NCI-H2171 treated with DMSO at 0.1 percent for 48 hours (cell line): Measurements from ENCODE around the gene NDUFV3.
A peak's percentile ranks its signal among the peaks of the same experiment; 100 is the strongest.
"Not testable (repeated sequence)": the region's sequence is repeated elsewhere in the genome, so short reads cannot be mapped to it uniquely, and the experiment has no call there.

Experiments
- DNase-seq: peaks from one replicate; lab custom pipeline; 2025; lab: John Stamatoyannopoulos, UW

The NDUFV3 gene

GRCh38 chr21:42892931-42893755, at the start of gene NDUFV3:
TSS of gene NDUFV3 (plus strand) at chr21:42893309. CDS start at chr21:42893334, 25 bp downstream.
- peak; percentile 98 for DNase-seq

- DNase-seq: no peak
Observed at GRCh38 chr21:42844411-42845113, 48.5 kb upstream of the NDUFV3 start.

GRCh38 chr21:42845296-42845965, 47.7 kb upstream of the NDUFV3 start:
- DNase-seq: no peak

GRCh38 chr21:42846221-42846620, 46.9 kb upstream of the NDUFV3 start:
- no peak for DNase-seq

GRCh38 chr21:42847051-42847707, 45.9 kb upstream of the NDUFV3 start:
- DNase-seq: no peak

GRCh38 chr21:42847726-42848125, 45.4 kb upstream of the NDUFV3 start:
- no peak for DNase-seq

GRCh38 chr21:42848144-42848931, 44.8 kb upstream of the NDUFV3 start:
- not testable (repeated sequence) for DNase-seq

- DNase-seq: peak; percentile 13
Observed at GRCh38 chr21:42848932-42849758, 44.0 kb upstream of the NDUFV3 start.

GRCh38 chr21:42849759-42850412, 43.2 kb upstream of the NDUFV3 start:
- DNase-seq: no peak

- DNase-seq: no peak
Observed at GRCh38 chr21:42850463-42850862, 42.6 kb upstream of the NDUFV3 start.

- DNase-seq: no peak
Observed at GRCh38 chr21:42850866-42851391, 42.2 kb upstream of the NDUFV3 start.

GRCh38 chr21:42851812-42852665, 41.1 kb upstream of the NDUFV3 start:
- DNase-seq: no peak

- DNase-seq: no peak
Observed at GRCh38 chr21:42852925-42853570, 40.1 kb upstream of the NDUFV3 start.

- DNase-seq: no peak
Observed at GRCh38 chr21:42853621-42854020, 39.5 kb upstream of the NDUFV3 start.

- DNase-seq: no peak
Observed at GRCh38 chr21:42854246-42855010, 38.7 kb upstream of the NDUFV3 start.

GRCh38 chr21:42855171-42855936, 37.8 kb upstream of the NDUFV3 start:
- no peak for DNase-seq

- DNase-seq: no peak
Observed at GRCh38 chr21:42855937-42856335, 37.2 kb upstream of the NDUFV3 start.
